ENCODE data around the gene KCNJ10.

Gene KCNJ10

DNA sequence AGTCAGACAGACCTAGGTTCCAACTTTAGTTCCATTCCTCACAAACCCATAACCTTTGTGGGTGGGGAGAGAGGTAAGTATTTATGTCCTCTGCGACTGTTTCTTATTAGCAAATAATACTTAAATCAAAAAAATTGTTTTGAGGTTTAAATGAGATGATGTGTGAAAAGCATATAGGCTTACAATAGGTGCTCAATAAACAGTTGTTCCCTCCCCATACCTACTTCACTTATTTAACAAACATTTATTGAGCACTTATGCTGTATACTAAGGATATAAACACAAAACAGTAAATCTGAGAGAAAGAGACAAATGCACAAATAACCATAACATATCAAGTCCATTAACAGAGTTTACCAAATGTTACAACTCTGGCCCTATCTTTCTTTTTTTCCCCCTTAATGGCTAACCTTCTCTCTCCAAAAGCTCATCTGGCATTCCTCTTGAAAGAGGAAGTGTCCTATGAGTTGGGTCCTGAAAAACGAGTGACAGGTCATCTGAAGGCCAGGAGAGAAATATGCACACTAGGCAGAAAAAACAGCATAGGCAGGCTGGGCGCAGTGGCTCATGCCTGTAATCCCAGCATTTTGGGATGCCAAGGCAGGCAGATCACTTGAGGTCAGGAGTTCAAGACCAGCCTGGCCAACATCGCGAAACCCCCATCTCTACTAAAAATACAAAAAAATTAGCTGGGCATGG, 48.4 kb downstream of the KCNJ10 start:
- no CpG with 5 or more reads among the region's 5 CpGs for WGBS, 2 donors (ENCODE audit: extremely low coverage in 2 of 2, insufficient read length in 2 of 2, insufficient replicate concordance in 1 of 2)
- H2BK5ac ChIP-seq (ENCODE audit: low read length), result no peak overlapping the region
- no peak overlapping the region for H3K14ac ChIP-seq (ENCODE audit: low read length)
- no peaks in the 10 kb centered on the region for H3K9me3 ChIP-seq (replicated peaks in 1 of 2; ENCODE audit: control insufficient read depth in 2 of 2, insufficient read depth in 1 of 2, low read depth in 1 of 2, low read length in 2 of 2)
- H3K4me3 ChIP-seq (ENCODE audit: low read length in 2 of 2), result no peak overlapping the region
- no peak overlapping the region for H2AFZ ChIP-seq (ENCODE audit: low read length)
- H3K79me1 ChIP-seq (ENCODE audit: low read depth, low read length), result no peaks in the 10 kb centered on the region
- no peak overlapping the region for H3K9ac ChIP-seq (ENCODE audit: low read depth, low read length, poor library complexity)
- H3K36me3 ChIP-seq (replicated peaks in 1 of 2; ENCODE audit: control insufficient read depth in 2 of 2, insufficient read depth in 2 of 2, low read length in 2 of 2), result no peaks in the 10 kb centered on the region
- no peak overlapping the region for H2BK12ac ChIP-seq (ENCODE audit: low read length)
- no peak overlapping the region for H2AK5ac ChIP-seq (ENCODE audit: low read depth, low read length)
- H4K8ac ChIP-seq (ENCODE audit: low read depth, low read length), result no peak overlapping the region
- no peak for DNase-seq (ENCODE audit: low spot score)
- no peak overlapping the region for H3K4ac ChIP-seq (ENCODE audit: low read length)
- H3K27ac ChIP-seq (replicated peaks; ENCODE audit: low read length), result no peak overlapping the region
- H2BK15ac ChIP-seq (ENCODE audit: low read length), result no peak overlapping the region
- H3K4me1 ChIP-seq (ENCODE audit: control insufficient read depth in 2 of 2, insufficient read depth in 1 of 2, low read depth in 1 of 2, low read length in 2 of 2), result peaks cover 1 to 33% of the 10 kb centered on the region in 2 donors
- no peak overlapping the region for H2BK120ac ChIP-seq (ENCODE audit: low read depth, low read length)
- H4K91ac ChIP-seq (ENCODE audit: low read depth, low read length, poor library complexity), result no peak overlapping the region
- H3K23ac ChIP-seq (ENCODE audit: low read depth, low read length, poor library complexity), result no peak overlapping the region
- peaks cover 0 to 40% (median 0%) of the 10 kb centered on the region in 3 experiments for H3K27me3 ChIP-seq (ENCODE audit: control insufficient read depth in 3 of 3, insufficient read depth in 3 of 3, low read depth in 1 of 3, low read length in 3 of 3)
- H3K4me2 ChIP-seq (ENCODE audit: insufficient read depth, low read length, poor library complexity, severe bottlenecking), result no peak overlapping the region
- H3K18ac ChIP-seq (ENCODE audit: low read length), result no peak overlapping the region

DNA sequence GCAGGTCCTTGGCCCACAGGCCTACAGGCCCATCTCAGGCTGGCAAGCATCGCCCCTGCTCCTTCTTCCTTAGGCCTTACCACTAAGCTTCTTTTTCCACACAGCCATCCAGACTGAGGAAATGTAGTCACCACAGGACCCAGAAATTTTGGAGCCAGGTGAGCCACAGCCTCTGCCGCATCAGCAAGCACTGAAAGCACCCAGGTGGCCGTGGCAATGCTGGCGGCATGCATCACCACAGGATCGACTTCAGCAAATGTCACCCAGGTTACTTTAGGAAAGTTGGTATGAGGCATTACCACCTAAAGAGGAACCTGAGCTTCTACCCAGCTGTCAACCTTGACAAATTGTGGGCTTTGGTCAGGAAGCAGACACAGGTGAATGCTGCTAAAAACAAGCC, 49.8 kb downstream of the KCNJ10 start:
- WGBS, 2 donors (ENCODE audit: extremely low coverage in 2 of 2, insufficient read length in 2 of 2, insufficient replicate concordance in 1 of 2), result no CpG with 5 or more reads among the region's 5 CpGs
- DNase-seq (ENCODE audit: low spot score), result no peak
- Histone ChIP-seq H3K79me1 (ENCODE audit: low read depth, low read length) (no peaks in the 10 kb centered on the region), H3K36me3 (replicated peaks in 1 of 2; ENCODE audit: control insufficient read depth in 2 of 2, insufficient read depth in 2 of 2, low read length in 2 of 2) (no peaks in the 10 kb centered on the region), H3K27ac (replicated peaks; ENCODE audit: low read length) (no peak overlapping the region), H3K4me3 (ENCODE audit: low read length in 2 of 2) (peak overlapping the region in 1 of 2 donors; percentile 16), H4K91ac (ENCODE audit: low read depth, low read length, poor library complexity) (no peak overlapping the region), H2BK15ac (ENCODE audit: low read length) (no peak overlapping the region), H2AK5ac (ENCODE audit: low read depth, low read length) (no peak overlapping the region), H3K4me1 (ENCODE audit: control insufficient read depth in 2 of 2, insufficient read depth in 1 of 2, low read depth in 1 of 2, low read length in 2 of 2) (peaks cover 1 to 31% of the 10 kb centered on the region in 2 donors), H3K9ac (ENCODE audit: low read depth, low read length, poor library complexity) (no peak overlapping the region), H2BK12ac (ENCODE audit: low read length) (no peak overlapping the region), H2BK120ac (ENCODE audit: low read depth, low read length) (no peak overlapping the region), H4K8ac (ENCODE audit: low read depth, low read length) (no peak overlapping the region), H3K23ac (ENCODE audit: low read depth, low read length, poor library complexity) (peak overlapping the region; percentile 11), H3K4me2 (ENCODE audit: insufficient read depth, low read length, poor library complexity, severe bottlenecking) (no peak overlapping the region), H3K18ac (ENCODE audit: low read length) (no peak overlapping the region), H3K14ac (ENCODE audit: low read length) (peak overlapping the region; percentile 28), H3K4ac (ENCODE audit: low read length) (no peak overlapping the region), H2AFZ (ENCODE audit: low read length) (no peak overlapping the region), H3K27me3 (ENCODE audit: control insufficient read depth in 3 of 3, insufficient read depth in 3 of 3, low read depth in 1 of 3, low read length in 3 of 3) (peaks cover 0 to 49% (median 0%) of the 10 kb centered on the region in 3 experiments), H3K9me3 (replicated peaks in 1 of 2; ENCODE audit: control insufficient read depth in 2 of 2, insufficient read depth in 1 of 2, low read depth in 1 of 2, low read length in 2 of 2) (no peaks in the 10 kb centered on the region), H2BK5ac (ENCODE audit: low read length) (no peak overlapping the region)

DNA sequence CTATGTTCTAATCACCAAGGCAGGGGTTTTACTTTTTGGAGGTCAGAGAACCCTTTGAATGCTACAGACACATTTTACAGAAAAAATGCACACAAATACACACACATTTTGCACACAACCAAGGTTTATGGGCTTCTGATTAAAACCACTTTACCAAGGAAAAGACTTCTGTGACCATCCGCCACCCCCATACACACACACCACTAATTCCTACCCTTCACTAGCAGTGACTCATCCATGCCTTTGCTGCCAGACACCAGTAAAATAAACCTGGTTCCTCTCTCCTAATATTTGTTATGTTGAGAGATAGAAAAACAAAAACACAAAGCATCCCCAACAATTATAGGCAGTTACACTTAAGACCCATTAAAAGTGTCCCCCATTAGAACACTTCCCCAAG, 51.1 kb downstream of the KCNJ10 start:
- Histone ChIP-seq H3K27me3 (ENCODE audit: control insufficient read depth in 3 of 3, insufficient read depth in 3 of 3, low read depth in 1 of 3, low read length in 3 of 3) (peaks cover 0 to 59% (median 0%) of the 10 kb centered on the region in 3 experiments), H3K18ac (ENCODE audit: low read length) (no peak overlapping the region)

DNA sequence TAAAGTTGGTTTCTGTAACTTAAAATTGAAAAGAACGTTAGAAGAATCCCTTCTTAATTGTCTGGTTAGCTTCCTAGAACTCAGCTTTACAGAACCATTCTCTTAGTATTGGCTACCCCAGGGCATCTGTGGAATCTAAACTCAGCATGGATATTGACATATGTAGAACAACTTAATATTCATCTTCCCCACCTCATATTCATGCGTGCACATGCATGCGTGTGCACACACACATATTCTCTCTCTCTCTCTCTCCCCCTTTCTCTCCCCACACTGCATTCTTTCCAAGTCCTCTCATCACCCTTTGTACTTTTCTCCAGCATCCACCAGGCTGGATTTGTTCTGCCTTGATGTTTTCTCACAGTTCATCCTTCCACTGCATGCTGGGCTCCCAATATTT, 51.6 kb downstream of the KCNJ10 start:
- Histone ChIP-seq H3K9ac (ENCODE audit: low read depth, low read length, poor library complexity) (no peak overlapping the region), H3K27ac (replicated peaks; ENCODE audit: low read length) (no peak overlapping the region), H3K23ac (ENCODE audit: low read depth, low read length, poor library complexity) (no peak overlapping the region), H3K4me1 (ENCODE audit: control insufficient read depth in 2 of 2, insufficient read depth in 1 of 2, low read depth in 1 of 2, low read length in 2 of 2) (peaks cover 0 to 13% of the 10 kb centered on the region in 2 donors), H4K91ac (ENCODE audit: low read depth, low read length, poor library complexity) (no peak overlapping the region), H2BK12ac (ENCODE audit: low read length) (no peak overlapping the region), H3K14ac (ENCODE audit: low read length) (no peak overlapping the region), H3K27me3 (ENCODE audit: control insufficient read depth in 3 of 3, insufficient read depth in 3 of 3, low read depth in 1 of 3, low read length in 3 of 3) (peaks cover 0 to 63% (median 0%) of the 10 kb centered on the region in 3 experiments), H3K36me3 (replicated peaks in 1 of 2; ENCODE audit: control insufficient read depth in 2 of 2, insufficient read depth in 2 of 2, low read length in 2 of 2) (no peaks in the 10 kb centered on the region), H2AFZ (ENCODE audit: low read length) (no peak overlapping the region), H3K79me1 (ENCODE audit: low read depth, low read length) (no peaks in the 10 kb centered on the region), H3K4me2 (ENCODE audit: insufficient read depth, low read length, poor library complexity, severe bottlenecking) (no peak overlapping the region), H4K8ac (ENCODE audit: low read depth, low read length) (no peak overlapping the region), H3K9me3 (replicated peaks in 1 of 2; ENCODE audit: control insufficient read depth in 2 of 2, insufficient read depth in 1 of 2, low read depth in 1 of 2, low read length in 2 of 2) (no peaks in the 10 kb centered on the region), H2BK120ac (ENCODE audit: low read depth, low read length) (no peak overlapping the region), H3K4ac (ENCODE audit: low read length) (no peak overlapping the region), H3K18ac (ENCODE audit: low read length) (no peak overlapping the region), H2AK5ac (ENCODE audit: low read depth, low read length) (no peak overlapping the region), H2BK5ac (ENCODE audit: low read length) (no peak overlapping the region), H2BK15ac (ENCODE audit: low read length) (no peak overlapping the region), H3K4me3 (ENCODE audit: low read length in 2 of 2) (no peak overlapping the region)
- WGBS, 2 donors (ENCODE audit: extremely low coverage in 2 of 2, insufficient read length in 2 of 2, insufficient replicate concordance in 1 of 2), result no CpG with 5 or more reads among the region's 3 CpGs
- DNase-seq (ENCODE audit: low spot score), result no peak

More for the DNA sequence above, 51.1 kb downstream of the KCNJ10 start:
- H3K4me2 ChIP-seq (ENCODE audit: insufficient read depth, low read length, poor library complexity, severe bottlenecking), result no peak overlapping the region
- no peak for DNase-seq (ENCODE audit: low spot score)
- H3K9ac ChIP-seq (ENCODE audit: low read depth, low read length, poor library complexity), result no peak overlapping the region
- H2BK5ac ChIP-seq (ENCODE audit: low read length), result no peak overlapping the region
- no peak overlapping the region for H4K91ac ChIP-seq (ENCODE audit: low read depth, low read length, poor library complexity)
- H2BK12ac ChIP-seq (ENCODE audit: low read length), result no peak overlapping the region
- no peak overlapping the region for H2BK15ac ChIP-seq (ENCODE audit: low read length)
- H2AFZ ChIP-seq (ENCODE audit: low read length), result no peak overlapping the region
- no peak overlapping the region for H4K8ac ChIP-seq (ENCODE audit: low read depth, low read length)
- no peak overlapping the region for H3K23ac ChIP-seq (ENCODE audit: low read depth, low read length, poor library complexity)
- H2AK5ac ChIP-seq (ENCODE audit: low read depth, low read length), result no peak overlapping the region
- no peak overlapping the region for H3K14ac ChIP-seq (ENCODE audit: low read length)
- no peak overlapping the region for H3K4me3 ChIP-seq (ENCODE audit: low read length in 2 of 2)
- no peak overlapping the region for H2BK120ac ChIP-seq (ENCODE audit: low read depth, low read length)
- no peaks in the 10 kb centered on the region for H3K36me3 ChIP-seq (replicated peaks in 1 of 2; ENCODE audit: control insufficient read depth in 2 of 2, insufficient read depth in 2 of 2, low read length in 2 of 2)
- peaks cover 1 to 18% of the 10 kb centered on the region in 2 donors for H3K4me1 ChIP-seq (ENCODE audit: control insufficient read depth in 2 of 2, insufficient read depth in 1 of 2, low read depth in 1 of 2, low read length in 2 of 2)
- H3K27ac ChIP-seq (replicated peaks; ENCODE audit: low read length), result no peak overlapping the region
- H3K79me1 ChIP-seq (ENCODE audit: low read depth, low read length), result no peaks in the 10 kb centered on the region
- WGBS, 2 donors (ENCODE audit: extremely low coverage in 2 of 2, insufficient read length in 2 of 2, insufficient replicate concordance in 1 of 2), result no CpG with 5 or more reads among the region's 1 CpG
- no peaks in the 10 kb centered on the region for H3K9me3 ChIP-seq (replicated peaks in 1 of 2; ENCODE audit: control insufficient read depth in 2 of 2, insufficient read depth in 1 of 2, low read depth in 1 of 2, low read length in 2 of 2)
- no peak overlapping the region for H3K4ac ChIP-seq (ENCODE audit: low read length)

Measured in neuronal stem cell (in vitro differentiated cells).